HG03575 (cell line): ENCODE results near the gene WDR36.

ENCODE experiments used
- ATAC-seq: cut with Tn5 transposase; IDR thresholded peaks from one replicate; pipeline ENCODE4 v1.9.1; 2021; ENCODE audit not compliant: unreplicated experiment, insufficient number of reproducible peaks, low FRiP score; ENCODE audit errors: extremely low read depth

WDR36 gene

GRCh38 chr5:111095982-111096381 lies 3.8 kb downstream of the WDR36 start:
- no peak for ATAC-seq

- ATAC-seq = no peak
Measured at GRCh38 chr5:111099058-111099778, 7.1 kb downstream of the WDR36 start.

- no peak for ATAC-seq
Measured at GRCh38 chr5:111106320-111106948, 14.3 kb downstream of the WDR36 start.

GRCh38 chr5:111107371-111107770 lies 15.2 kb downstream of the WDR36 start:
- ATAC-seq = no peak

- no peak for ATAC-seq
Measured at GRCh38 chr5:111111956-111112355, 19.8 kb downstream of the WDR36 start.

- no peak for ATAC-seq
Measured at GRCh38 chr5:111113678-111114077, 21.5 kb downstream of the WDR36 start.

- no peak for ATAC-seq
Measured at GRCh38 chr5:111115229-111115628, 23.1 kb downstream of the WDR36 start.

- ATAC-seq = no peak
Measured at GRCh38 chr5:111116550-111116949, 24.4 kb downstream of the WDR36 start.

- ATAC-seq = no peak
Measured at GRCh38 chr5:111117136-111117535, 25.0 kb downstream of the WDR36 start.

GRCh38 chr5:111119221-111119620 lies 27.1 kb downstream of the WDR36 start:
- no peak for ATAC-seq

- no peak for ATAC-seq
Measured at GRCh38 chr5:111119856-111120255, 27.7 kb downstream of the WDR36 start.

GRCh38 chr5:111120911-111121310 lies 28.8 kb downstream of the WDR36 start:
- no peak for ATAC-seq

GRCh38 chr5:111121926-111122325 lies 29.8 kb downstream of the WDR36 start:
- no peak for ATAC-seq

- no peak for ATAC-seq
Measured at GRCh38 chr5:111122398-111122797, 30.2 kb downstream of the WDR36 start.

- ATAC-seq = no peak
Measured at GRCh38 chr5:111124793-111125192, 32.6 kb downstream of the WDR36 start.

GRCh38 chr5:111126896-111127295 lies 34.7 kb downstream of the WDR36 start:
- no peak for ATAC-seq

- no peak for ATAC-seq
Measured at GRCh38 chr5:111127453-111128195, 35.5 kb downstream of the WDR36 start.

GRCh38 chr5:111129938-111130337 lies 37.8 kb downstream of the WDR36 start:
- ATAC-seq = no peak

- no peak for ATAC-seq
Measured at GRCh38 chr5:111131356-111131755, 39.2 kb downstream of the WDR36 start.

GRCh38 chr5:111132076-111132475 lies 39.9 kb downstream of the WDR36 start:
- ATAC-seq = no peak
